Liver (tissue), 3 donors: ENCODE results near the gene CPNE4.

Source experiments
- CTCF ChIP-seq: fragments of 150-350 bp; IDR thresholded peaks from 2 replicates; pipeline ENCODE4 v1.5.1; 2017; ENCODE audit warnings: improper control_type of control experiment, low read depth, low read length; ENCODE audit not compliant: missing input control
- GABPA ChIP-seq, 2 donors: IDR thresholded peaks in 1 of 2; conservative IDR thresholded peaks in 1 of 2; 2 replicates each; pipeline ENCODE4 v1.6.1; 2016; ENCODE audit warnings: antibody characterized with exemption in 2 of 2, mild to moderate bottlenecking in 1 of 2, moderate library complexity in 1 of 2
- MAX ChIP-seq: IDR thresholded peaks from 2 replicates; pipeline ENCODE4 v1.6.1; 2016; ENCODE audit warnings: antibody characterized with exemption
- NR2F2 ChIP-seq: IDR thresholded peaks from 2 replicates; pipeline ENCODE4 v1.6.1; 2016; ENCODE audit warnings: antibody characterized with exemption
- RAD21 ChIP-seq, 2 donors: IDR thresholded peaks; 2 replicates each; pipeline ENCODE4 v1.6.1; 2016; ENCODE audit warnings: antibody characterized with exemption in 2 of 2, mild to moderate bottlenecking in 2 of 2
- REST ChIP-seq: IDR thresholded peaks from 2 replicates; pipeline ENCODE4 v1.6.1; 2016; ENCODE audit warnings: antibody characterized with exemption, mild to moderate bottlenecking
- SP1 ChIP-seq: IDR thresholded peaks from 2 replicates; pipeline ENCODE4 v1.6.1; 2018; ENCODE audit warnings: antibody characterized with exemption, mild to moderate bottlenecking
- donor health status: healthy.
- donor health status: healthy.

- TF ChIP-seq MAX (no peak), CTCF (no peak), SP1 (no peak), GABPA (IDR thresholded peaks at IDR 0.05 in 1 of 2, conservative IDR thresholded peaks at IDR 0.05 in 1 of 2) (no peak), RAD21 (IDR thresholded peaks at IDR 0.05) (no peak), NR2F2 (no peak), REST (no peak)
Observed at GRCh38 chr3:131907796-131908195, 127.0 kb downstream of the CPNE4 start.
